Embryonic facial prominence (tissue), 1 donor: ENCODE data around the gene CACNA2D1.

ENCODE experiments used
- DNase-seq: peaks from one replicate; pipeline ENCODE4 v3.0.0-alpha.2; 2016; ENCODE audit errors: extremely low spot score

CACNA2D1 gene

GRCh38 chr7:81973117-81973516, 470.5 kb downstream of the CACNA2D1 start:
- no peak for DNase-seq

GRCh38 chr7:81960026-81960425, 483.6 kb downstream of the CACNA2D1 start:
- no peak for DNase-seq

GRCh38 chr7:81957517-81957916, 486.1 kb downstream of the CACNA2D1 start:
- no peak for DNase-seq

GRCh38 chr7:81956520-81956919, 487.1 kb downstream of the CACNA2D1 start:
- DNase-seq, result no peak

- DNase-seq, result no peak
Measured at GRCh38 chr7:81949306-81949705, 494.3 kb downstream of the CACNA2D1 start.

- no peak for DNase-seq
Measured at GRCh38 chr7:81944058-81944457, 499.5 kb downstream of the CACNA2D1 start.

- DNase-seq, result no peak
Measured at GRCh38 chr7:81937091-81937490, 506.5 kb downstream of the CACNA2D1 start.

GRCh38 chr7:81934596-81935301, 508.8 kb downstream of the CACNA2D1 start:
- no peak for DNase-seq

GRCh38 chr7:81932936-81933335, 510.6 kb downstream of the CACNA2D1 start:
- no peak for DNase-seq

GRCh38 chr7:81929386-81929785, 514.2 kb downstream of the CACNA2D1 start:
- no peak for DNase-seq

GRCh38 chr7:81926154-81926553, 517.4 kb downstream of the CACNA2D1 start:
- DNase-seq, result no peak

GRCh38 chr7:81925530-81925929, 518.0 kb downstream of the CACNA2D1 start:
- no peak for DNase-seq

GRCh38 chr7:81924494-81924893, 519.1 kb downstream of the CACNA2D1 start:
- DNase-seq, result no peak

GRCh38 chr7:81919494-81919893, 524.1 kb downstream of the CACNA2D1 start:
- DNase-seq, result no peak

- DNase-seq, result no peak
Measured at GRCh38 chr7:81908220-81908619, 535.4 kb downstream of the CACNA2D1 start.

GRCh38 chr7:81903115-81903514, 540.5 kb downstream of the CACNA2D1 start:
- DNase-seq, result no peak

GRCh38 chr7:81902536-81902935, 541.0 kb downstream of the CACNA2D1 start:
- DNase-seq, result no peak
